Endothelial cell (in vitro differentiated cells): ENCODE measurements around the gene CREBBP. TPM values are rescaled to one million over a fixed set of nuclear protein-coding genes. Genes with fewer than 3 reads are reported as not detected.

Experiments
- DNase-seq: peaks from one replicate; pipeline ENCODE4 v3.0.0; 2021; ENCODE audit warnings: low spot score
- H3K27ac Mint-ChIP-seq: one replicate; pipeline ENCODE4 v1.8.0; 2021; ENCODE audit warnings: mixed read lengths, inconsistent platforms; ENCODE audit not compliant: unreplicated experiment
- H3K27me3 Mint-ChIP-seq: one replicate; pipeline ENCODE4 v1.8.0; 2021; ENCODE audit warnings: mild to moderate bottlenecking, moderate library complexity, mixed read lengths, inconsistent platforms; ENCODE audit not compliant: unreplicated experiment
- H3K36me3 Mint-ChIP-seq: one replicate; pipeline ENCODE4 v1.8.0; 2021; ENCODE audit warnings: mild to moderate bottlenecking, low read depth, mixed read lengths, inconsistent platforms; ENCODE audit not compliant: unreplicated experiment
- H3K4me1 Mint-ChIP-seq: one replicate; pipeline ENCODE4 v1.8.0; 2021; ENCODE audit warnings: mild to moderate bottlenecking, mixed read lengths, inconsistent platforms; ENCODE audit not compliant: unreplicated experiment
- H3K4me3 Mint-ChIP-seq: one replicate; pipeline ENCODE4 v1.8.0; 2021; ENCODE audit warnings: mild to moderate bottlenecking, mixed read lengths, inconsistent platforms; ENCODE audit not compliant: unreplicated experiment
- H3K9me3 Mint-ChIP-seq: one replicate; pipeline ENCODE4 v1.8.0; 2021; ENCODE audit warnings: mixed read lengths, inconsistent platforms; ENCODE audit not compliant: unreplicated experiment
- CTCF ChIP-seq: fragments of 200-600 bp; sonication (generic); IDR thresholded peaks from one replicate; pipeline ENCODE4 v1.5.0; 2021; ENCODE audit warnings: antibody characterized with exemption; ENCODE audit not compliant: unreplicated experiment
- total RNA-seq: library from RNA; stranded (reverse); fragmentation: NEBNext Ultra II Directional; extraction: Animal tissue kit (Norgen Biotek cat#: 25700); gene quantifications from one replicate; pipeline ENCODE4 v1.2.1, GENCODE V29; 2021; ENCODE audit not compliant: unreplicated experiment

CREBBP gene
- total RNA-seq, 1 donor from 2014 or later, result 66.3 TPM

- H3K36me3 Mint-ChIP-seq, result peaks cover 52% of the 10 kb centered on the region
- peaks cover 2% of the 10 kb centered on the region for H3K4me1 Mint-ChIP-seq
- no peak overlapping the region for H3K27ac Mint-ChIP-seq
- peak overlapping the region; percentile 68 for H3K4me3 Mint-ChIP-seq
- H3K9me3 Mint-ChIP-seq, result no peaks in the 10 kb centered on the region
- H3K27me3 Mint-ChIP-seq, result peaks cover 19% of the 10 kb centered on the region
- no peak for TF ChIP-seq CTCF
- no peak for DNase-seq
Observed at GRCh38 chr16:3737181-3737580, 143.3 kb downstream of the CREBBP start.

GRCh38 chr16:3736116-3736515 lies 144.4 kb downstream of the CREBBP start:
- peaks cover 6% of the 10 kb centered on the region for H3K4me1 Mint-ChIP-seq
- no peak for TF ChIP-seq CTCF
- H3K9me3 Mint-ChIP-seq, result no peaks in the 10 kb centered on the region
- H3K4me3 Mint-ChIP-seq, result peak overlapping the region; percentile 52
- H3K27ac Mint-ChIP-seq, result peak overlapping the region; percentile 21
- peaks cover 54% of the 10 kb centered on the region for H3K36me3 Mint-ChIP-seq
- peaks cover 24% of the 10 kb centered on the region for H3K27me3 Mint-ChIP-seq
- no peak for DNase-seq

- H3K27me3 Mint-ChIP-seq, result peaks cover 25% of the 10 kb centered on the region
- H3K9me3 Mint-ChIP-seq, result no peaks in the 10 kb centered on the region
- peak overlapping the region; percentile 52 for H3K4me3 Mint-ChIP-seq
- H3K36me3 Mint-ChIP-seq, result peaks cover 57% of the 10 kb centered on the region
- H3K27ac Mint-ChIP-seq, result no peak overlapping the region
- no peak for TF ChIP-seq CTCF
- no peak for DNase-seq
- H3K4me1 Mint-ChIP-seq, result peaks cover 6% of the 10 kb centered on the region
Observed at GRCh38 chr16:3735541-3735940, 145.0 kb downstream of the CREBBP start.

GRCh38 chr16:3734758-3735221 lies 145.7 kb downstream of the CREBBP start:
- Mint-ChIP-seq H3K9me3 (no peaks in the 10 kb centered on the region), H3K4me3 (peak overlapping the region; percentile 79), H3K27ac (peak overlapping the region; percentile 67), H3K36me3 (peaks cover 60% of the 10 kb centered on the region), H3K27me3 (peaks cover 30% of the 10 kb centered on the region), H3K4me1 (peaks cover 6% of the 10 kb centered on the region)
- no peak for TF ChIP-seq CTCF
- DNase-seq, result no peak

GRCh38 chr16:3734084-3734757 lies 146.3 kb downstream of the CREBBP start:
- no peak for TF ChIP-seq CTCF
- no peak overlapping the region for H3K27ac Mint-ChIP-seq
- peaks cover 57% of the 10 kb centered on the region for H3K36me3 Mint-ChIP-seq
- H3K9me3 Mint-ChIP-seq, result no peaks in the 10 kb centered on the region
- no peak overlapping the region for H3K4me3 Mint-ChIP-seq
- no peak for DNase-seq
- H3K27me3 Mint-ChIP-seq, result peaks cover 31% of the 10 kb centered on the region
- peaks cover 4% of the 10 kb centered on the region for H3K4me1 Mint-ChIP-seq
